Ovary (tissue), 3 donors: Measurements from ENCODE around the gene CHURC1.

ENCODE experiments used
- EP300 ChIP-seq: sonication (generic); formaldehyde crosslinking; IDR thresholded peaks from one replicate; pipeline ENCODE4 v1.6.1; 2017; ENCODE audit warnings: antibody characterized with exemption
- POLR2A ChIP-seq: fragments of 450-650 bp; IDR thresholded peaks from one replicate; pipeline ENCODE4 v1.6.1; 2017; ENCODE audit warnings: antibody characterized with exemption, mild to moderate bottlenecking, moderate library complexity
- TF ChIP-seq, protein P1 (sequence below), 3 donors: fragments of 450-650 bp in 2 of 3; fragments of 200-600 bp in 1 of 3; IDR thresholded peaks; one replicate each; pipeline versions ENCODE4 v1.5.1 to v1.8.0; 2016 to 2022; ENCODE audit warnings: antibody characterized with exemption in 3 of 3, mild to moderate bottlenecking in 1 of 3
- donor health status: DM: no; HTN: no; CAD: no.

GRCh38 chr14:64934338-64934929, 20.2 kb downstream of the CHURC1 start:
- TF ChIP-seq, protein P1, sequence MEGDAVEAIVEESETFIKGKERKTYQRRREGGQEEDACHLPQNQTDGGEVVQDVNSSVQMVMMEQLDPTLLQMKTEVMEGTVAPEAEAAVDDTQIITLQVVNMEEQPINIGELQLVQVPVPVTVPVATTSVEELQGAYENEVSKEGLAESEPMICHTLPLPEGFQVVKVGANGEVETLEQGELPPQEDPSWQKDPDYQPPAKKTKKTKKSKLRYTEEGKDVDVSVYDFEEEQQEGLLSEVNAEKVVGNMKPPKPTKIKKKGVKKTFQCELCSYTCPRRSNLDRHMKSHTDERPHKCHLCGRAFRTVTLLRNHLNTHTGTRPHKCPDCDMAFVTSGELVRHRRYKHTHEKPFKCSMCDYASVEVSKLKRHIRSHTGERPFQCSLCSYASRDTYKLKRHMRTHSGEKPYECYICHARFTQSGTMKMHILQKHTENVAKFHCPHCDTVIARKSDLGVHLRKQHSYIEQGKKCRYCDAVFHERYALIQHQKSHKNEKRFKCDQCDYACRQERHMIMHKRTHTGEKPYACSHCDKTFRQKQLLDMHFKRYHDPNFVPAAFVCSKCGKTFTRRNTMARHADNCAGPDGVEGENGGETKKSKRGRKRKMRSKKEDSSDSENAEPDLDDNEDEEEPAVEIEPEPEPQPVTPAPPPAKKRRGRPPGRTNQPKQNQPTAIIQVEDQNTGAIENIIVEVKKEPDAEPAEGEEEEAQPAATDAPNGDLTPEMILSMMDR (IDR thresholded peaks at IDR 0.05): no peak
- TF ChIP-seq POLR2A (no peak), EP300 (no peak)
